ENCODE results near the gene RPL12. TPM values are rescaled to one million over a fixed set of nuclear protein-coding genes. Genes with fewer than 3 reads are reported as not detected.

Gene RPL12
- total and polyA plus RNA-seq, 2 of the 13 experiments (the other 11 are each of a cell fraction or from before 2014, with no cell fraction given): 1,551 to 2,590 TPM

DNA sequence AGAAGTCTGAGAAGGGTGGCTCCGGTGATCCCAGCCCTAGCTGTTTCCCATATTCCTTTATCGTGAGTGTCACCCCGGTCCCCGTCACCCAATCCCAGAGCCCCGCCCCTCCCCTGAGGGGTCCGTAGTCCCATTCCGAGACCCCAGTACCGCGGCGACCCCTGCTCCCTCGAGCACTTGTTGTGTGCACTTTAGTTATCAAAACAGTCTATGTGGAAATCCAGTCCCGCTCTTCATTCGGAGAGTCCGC is 327 bp upstream of the RPL12 start (continued):
- TF ChIP-seq ZNF570 (CRISPR knock-in tag; IDR thresholded peaks at IDR 0.05; ENCODE audit: borderline replicate concordance) (0 out of 2 replicates have a peak, but pooled peaks have one; percentile 36), KLF13 (CRISPR knock-in tag; IDR thresholded peaks at IDR 0.05) (no peak), RAD21 (CRISPR knock-in tag; IDR thresholded peaks at IDR 0.05) (no peak), THAP7 (CRISPR knock-in tag; IDR thresholded peaks at IDR 0.05) (no peak), GFI1 (CRISPR knock-in tag; IDR thresholded peaks at IDR 0.05; ENCODE audit: borderline replicate concordance) (0 out of 2 replicates have a peak, but pooled peaks have one; percentile 4), ZNF556 (CRISPR knock-in tag; IDR thresholded peaks at IDR 0.05; ENCODE audit: borderline replicate concordance) (0 out of 2 replicates have a peak, but pooled peaks have one; percentile 18), ZNF354B (CRISPR knock-in tag; IDR thresholded peaks at IDR 0.05) (no peak), ATM (IDR thresholded peaks at IDR 0.05; ENCODE audit: borderline replicate concordance) (no peak), SPEN (CRISPR knock-in tag; IDR thresholded peaks at IDR 0.05; ENCODE audit: low read depth) (no peak), DMTF1 (CRISPR knock-in tag; IDR thresholded peaks at IDR 0.05) (no peak), ZNF546 (CRISPR knock-in tag; conservative IDR thresholded peaks at IDR 0.05) (no peak), ZNF713 (CRISPR knock-in tag; IDR thresholded peaks at IDR 0.05) (no peak)
- TF ChIP-seq, protein P1, sequence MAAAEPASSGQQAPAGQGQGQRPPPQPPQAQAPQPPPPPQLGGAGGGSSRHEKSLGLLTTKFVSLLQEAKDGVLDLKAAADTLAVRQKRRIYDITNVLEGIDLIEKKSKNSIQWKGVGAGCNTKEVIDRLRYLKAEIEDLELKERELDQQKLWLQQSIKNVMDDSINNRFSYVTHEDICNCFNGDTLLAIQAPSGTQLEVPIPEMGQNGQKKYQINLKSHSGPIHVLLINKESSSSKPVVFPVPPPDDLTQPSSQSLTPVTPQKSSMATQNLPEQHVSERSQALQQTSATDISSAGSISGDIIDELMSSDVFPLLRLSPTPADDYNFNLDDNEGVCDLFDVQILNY (CRISPR knock-in tag; conservative IDR thresholded peaks at IDR 0.05): no peak

All from HepG2 (cell line).